ENCODE data around the gene FBXL7. TPM values are rescaled to one million over a fixed set of nuclear protein-coding genes. Genes with fewer than 3 reads are reported as not detected.

The FBXL7 gene
- total and polyA plus RNA-seq, 2 experiments from 2014 or later, result 4.5 to 15.2 TPM

GRCh38 chr5:15933259-15934207 lies 433.6 kb downstream of the FBXL7 start:
- 0 out of 2 replicates have a peak overlapping the region, but pooled peaks have one; percentile 4 for H3K4me2 ChIP-seq
- H3K36me3 Mint-ChIP-seq (ENCODE audit: low read depth), result 0 out of 3 replicates have a peak, but pooled peaks cover 4% of the 10 kb centered on the region
- no peaks in the 10 kb centered on the region for H3K36me3 ChIP-seq (ENCODE audit: insufficient read depth)
- TF ChIP-seq EZH2phosphoT487 (IDR thresholded peaks at IDR 0.05; ENCODE audit: unreplicated experiment) (no peak), REST (IDR thresholded peaks at IDR 0.05; ENCODE audit: unreplicated experiment) (no peak), ETS1 (IDR thresholded peaks at IDR 0.05) (no peak), CREB1 (CRISPR knock-in tag; IDR thresholded peaks at IDR 0.05; ENCODE audit: low read depth) (no peak), POLR2AphosphoS5 (IDR thresholded peaks at IDR 0.05; ENCODE audit: low read depth) (no peak), CTCF (conservative IDR thresholded peaks at IDR 0.05; ENCODE audit: low read depth in 2 of 2) (no peak), NANOG (IDR thresholded peaks at IDR 0.05; ENCODE audit: borderline replicate concordance) (no peak), STAT1 (IDR thresholded peaks at IDR 0.05; ENCODE audit: unreplicated experiment) (no peak), JUNB (IDR thresholded peaks at IDR 0.05; ENCODE audit: unreplicated experiment) (no peak), ZNF462 (CRISPR knock-in tag; IDR thresholded peaks at IDR 0.05) (no peak), ZNF331 (CRISPR knock-in tag; IDR thresholded peaks at IDR 0.05; ENCODE audit: low read depth) (no peak), EZH2 (IDR thresholded peaks at IDR 0.05; ENCODE audit: low read depth, unreplicated experiment) (no peak), ZNF114 (CRISPR knock-in tag; IDR thresholded peaks at IDR 0.05) (no peak)
- peak overlapping the region; percentile 79; the same call in 1 of the 2 replicates for H3K27ac Mint-ChIP-seq
- no peaks in the 10 kb centered on the region for H3K9me2 ChIP-seq (ENCODE audit: insufficient read depth)
- H3K4me1 ChIP-seq (ENCODE audit: insufficient read depth), result peaks cover 10% of the 10 kb centered on the region
- DNase-seq (ENCODE audit: low spot score), result no peak
- no peaks in the 10 kb centered on the region for H3K9me3 Mint-ChIP-seq
- no peak overlapping the region for H3K4me3 ChIP-seq
- H2AFZ ChIP-seq, result no peak overlapping the region
- no peaks in the 10 kb centered on the region for H3K79me2 ChIP-seq (replicated peaks; ENCODE audit: insufficient read depth)
- no peaks in the 10 kb centered on the region for H3F3A ChIP-seq (replicated peaks; ENCODE audit: low read depth)
- ATAC-seq, result peak; percentile 54
- no peaks in the 10 kb centered on the region for H3K27me3 Mint-ChIP-seq (ENCODE audit: insufficient read depth, low read depth, poor library complexity)
- no peak overlapping the region for H3K4me3 Mint-ChIP-seq
- H3K27ac ChIP-seq (ENCODE audit: low read depth), result no peak overlapping the region
- H3K27me3 ChIP-seq (ENCODE audit: insufficient read depth), result no peaks in the 10 kb centered on the region
- H4K20me1 ChIP-seq (replicated peaks; ENCODE audit: insufficient read depth), result no peaks in the 10 kb centered on the region
- H3K4me1 Mint-ChIP-seq, result peaks cover 18% of the 10 kb centered on the region; the same call in 2 of the 3 replicates
